ENCODE measurements around the gene MYO7A.

Gene MYO7A

GRCh38 chr11:77147668-77148321 lies 19.7 kb downstream of the MYO7A start:
- H3K18ac ChIP-seq (ENCODE audit: low read length), result peak overlapping the region; percentile 94
- H3K27me3 ChIP-seq (ENCODE audit: control insufficient read depth in 3 of 3, insufficient read depth in 3 of 3, low read depth in 1 of 3, low read length in 3 of 3), result peaks cover 0 to 50% (median 0%) of the 10 kb centered on the region in 3 experiments
- H3K36me3 ChIP-seq (replicated peaks in 1 of 2; ENCODE audit: control insufficient read depth in 2 of 2, insufficient read depth in 2 of 2, low read length in 2 of 2), result no peaks in the 10 kb centered on the region
- no CpG with 5 or more reads among the region's 47 CpGs for WGBS, 2 donors (ENCODE audit: extremely low coverage in 2 of 2, insufficient read length in 2 of 2, insufficient replicate concordance in 1 of 2)
- no peak overlapping the region for H3K14ac ChIP-seq (ENCODE audit: low read length)
- peak overlapping the region; percentile 24 for H2BK12ac ChIP-seq (ENCODE audit: low read length)
- H3K9me3 ChIP-seq (replicated peaks in 1 of 2; ENCODE audit: control insufficient read depth in 2 of 2, insufficient read depth in 1 of 2, low read depth in 1 of 2, low read length in 2 of 2), result no peaks in the 10 kb centered on the region
- peak overlapping the region; percentile 7 for H2AFZ ChIP-seq (ENCODE audit: low read length)
- H3K79me1 ChIP-seq (ENCODE audit: low read depth, low read length), result no peaks in the 10 kb centered on the region
- H4K8ac ChIP-seq (ENCODE audit: low read depth, low read length), result peak overlapping the region; percentile 89
- no peak overlapping the region for H2BK120ac ChIP-seq (ENCODE audit: low read depth, low read length)
- H3K4me3 ChIP-seq (ENCODE audit: low read length in 2 of 2), result peak overlapping the region in 1 of 2 donors; percentile 71
- peaks cover 4 to 8% of the 10 kb centered on the region in 2 donors for H3K4me1 ChIP-seq (ENCODE audit: control insufficient read depth in 2 of 2, insufficient read depth in 1 of 2, low read depth in 1 of 2, low read length in 2 of 2)
- peak overlapping the region; percentile 63 for H2BK15ac ChIP-seq (ENCODE audit: low read length)
- peak overlapping the region; percentile 25 for H3K23ac ChIP-seq (ENCODE audit: low read depth, low read length, poor library complexity)
- peak overlapping the region; percentile 54 for H3K4me2 ChIP-seq (ENCODE audit: insufficient read depth, low read length, poor library complexity, severe bottlenecking)
- DNase-seq (ENCODE audit: low spot score), result no peak
- H4K91ac ChIP-seq (ENCODE audit: low read depth, low read length, poor library complexity), result no peak overlapping the region
- H3K9ac ChIP-seq (ENCODE audit: low read depth, low read length, poor library complexity), result peak overlapping the region; percentile 82
- H2AK5ac ChIP-seq (ENCODE audit: low read depth, low read length), result peak overlapping the region; percentile 73
- H3K27ac ChIP-seq (replicated peaks; ENCODE audit: low read length), result no peak overlapping the region
- peak overlapping the region; percentile 38 for H3K4ac ChIP-seq (ENCODE audit: low read length)
- H2BK5ac ChIP-seq (ENCODE audit: low read length), result no peak overlapping the region

DNA sequence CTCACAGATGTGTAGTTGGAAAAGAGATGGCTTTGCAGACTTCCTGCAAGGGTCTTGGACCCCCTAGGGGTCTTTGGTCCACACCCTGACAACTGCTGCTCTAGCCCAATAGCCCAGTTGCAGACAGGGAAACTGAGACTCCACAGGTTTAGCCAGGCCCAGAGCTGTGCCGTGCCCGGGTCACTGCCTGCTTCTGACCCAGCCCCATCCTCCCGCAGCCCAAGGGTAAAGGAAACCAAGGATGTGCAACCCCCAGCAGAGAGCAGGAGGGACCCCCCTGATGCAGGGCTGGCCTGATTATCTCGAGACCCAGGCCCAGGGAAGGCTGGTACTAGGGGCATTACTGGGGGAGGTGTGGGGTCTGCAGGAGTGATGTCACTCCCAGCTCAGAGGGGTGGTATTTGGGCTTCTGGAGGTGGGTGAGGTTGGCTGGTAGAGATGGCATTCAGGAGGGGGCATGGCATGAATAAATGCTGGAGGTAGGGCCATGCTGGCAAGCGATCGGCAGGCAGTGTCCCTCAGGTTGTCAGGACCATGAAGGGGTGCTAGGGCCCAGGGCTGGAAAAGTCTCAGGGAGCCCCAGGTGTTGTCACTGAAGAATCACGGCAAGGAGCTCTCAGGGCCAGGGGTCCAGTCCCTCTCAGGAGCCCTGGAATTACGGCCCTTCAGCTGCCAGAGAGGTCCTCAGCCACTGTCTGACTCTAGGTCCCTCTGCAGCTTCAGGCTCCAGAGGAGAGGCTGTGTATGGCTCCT lies 21.1 kb downstream of the MYO7A start:
- no peak overlapping the region for H4K8ac ChIP-seq (ENCODE audit: low read depth, low read length)
- H3K36me3 ChIP-seq (replicated peaks in 1 of 2; ENCODE audit: control insufficient read depth in 2 of 2, insufficient read depth in 2 of 2, low read length in 2 of 2), result peaks cover 0 to 1% of the 10 kb centered on the region in 2 donors
- peak overlapping the region; percentile 48 for H2AK5ac ChIP-seq (ENCODE audit: low read depth, low read length)
- no peaks in the 10 kb centered on the region for H3K9me3 ChIP-seq (replicated peaks in 1 of 2; ENCODE audit: control insufficient read depth in 2 of 2, insufficient read depth in 1 of 2, low read depth in 1 of 2, low read length in 2 of 2)
- no peak for DNase-seq (ENCODE audit: low spot score)
- no peak overlapping the region for H4K91ac ChIP-seq (ENCODE audit: low read depth, low read length, poor library complexity)
- no CpG with 5 or more reads among the region's 8 CpGs for WGBS, 2 donors (ENCODE audit: extremely low coverage in 2 of 2, insufficient read length in 2 of 2, insufficient replicate concordance in 1 of 2)
- H2BK15ac ChIP-seq (ENCODE audit: low read length), result peak overlapping the region; percentile 91
- H2AFZ ChIP-seq (ENCODE audit: low read length), result no peak overlapping the region
- H3K27me3 ChIP-seq (ENCODE audit: control insufficient read depth in 3 of 3, insufficient read depth in 3 of 3, low read depth in 1 of 3, low read length in 3 of 3), result peaks cover 0 to 42% (median 0%) of the 10 kb centered on the region in 3 experiments
- H3K4me3 ChIP-seq (ENCODE audit: low read length in 2 of 2), result no peak overlapping the region
- no peak overlapping the region for H3K23ac ChIP-seq (ENCODE audit: low read depth, low read length, poor library complexity)
- H3K27ac ChIP-seq (replicated peaks; ENCODE audit: low read length), result no peak overlapping the region
- peak overlapping the region; percentile 92 for H2BK12ac ChIP-seq (ENCODE audit: low read length)
- H3K9ac ChIP-seq (ENCODE audit: low read depth, low read length, poor library complexity), result peak overlapping the region; percentile 30
- H3K79me1 ChIP-seq (ENCODE audit: low read depth, low read length), result no peaks in the 10 kb centered on the region
- H3K4me2 ChIP-seq (ENCODE audit: insufficient read depth, low read length, poor library complexity, severe bottlenecking), result no peak overlapping the region
- H3K4me1 ChIP-seq (ENCODE audit: control insufficient read depth in 2 of 2, insufficient read depth in 1 of 2, low read depth in 1 of 2, low read length in 2 of 2), result peaks cover 4 to 8% of the 10 kb centered on the region in 2 donors
- peak overlapping the region; percentile 79 for H3K18ac ChIP-seq (ENCODE audit: low read length)
- peak overlapping the region; percentile 38 for H2BK120ac ChIP-seq (ENCODE audit: low read depth, low read length)
- H3K14ac ChIP-seq (ENCODE audit: low read length), result no peak overlapping the region
- peak overlapping the region; percentile 93 for H2BK5ac ChIP-seq (ENCODE audit: low read length)
- no peak overlapping the region for H3K4ac ChIP-seq (ENCODE audit: low read length)

DNA sequence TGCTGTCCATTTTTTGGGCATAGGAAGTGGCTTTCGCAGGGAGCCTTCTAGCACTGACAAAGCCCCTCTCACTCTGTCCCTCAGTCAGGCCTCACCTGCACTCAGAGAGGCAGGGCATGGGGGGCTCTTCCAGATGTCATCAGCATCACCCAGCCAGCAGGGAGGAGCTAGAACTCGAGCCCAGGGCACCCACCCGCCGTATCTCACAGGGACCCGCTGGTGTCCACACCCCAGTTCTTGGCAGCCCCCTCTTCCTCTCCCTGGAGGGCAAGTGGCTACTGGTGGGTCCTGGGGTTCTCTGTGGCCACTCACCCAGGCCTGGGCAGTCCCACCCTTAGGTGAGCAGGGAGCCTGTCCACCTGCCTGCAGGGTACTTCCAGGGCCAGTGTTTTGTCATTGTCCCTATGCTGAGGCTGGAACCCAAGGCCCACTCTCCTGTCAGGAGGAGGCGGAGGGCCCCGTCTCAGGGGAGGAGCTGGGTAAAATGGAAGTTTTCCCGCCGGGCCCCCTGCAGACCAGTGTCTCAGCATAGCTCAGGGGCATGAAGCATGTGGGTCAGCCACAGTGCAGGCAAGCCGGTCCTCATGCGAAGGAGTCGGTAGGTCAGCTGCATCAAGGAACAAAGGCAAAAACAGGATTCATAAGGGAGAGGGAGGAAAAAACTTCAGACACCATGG lies 21.8 kb downstream of the MYO7A start:
- H3K36me3 ChIP-seq (replicated peaks in 1 of 2; ENCODE audit: control insufficient read depth in 2 of 2, insufficient read depth in 2 of 2, low read length in 2 of 2), result peaks cover 0 to 1% of the 10 kb centered on the region in 2 donors
- H2BK15ac ChIP-seq (ENCODE audit: low read length), result peak overlapping the region; percentile 91
- no peak overlapping the region for H3K4ac ChIP-seq (ENCODE audit: low read length)
- no peak overlapping the region for H3K23ac ChIP-seq (ENCODE audit: low read depth, low read length, poor library complexity)
- H3K79me1 ChIP-seq (ENCODE audit: low read depth, low read length), result no peaks in the 10 kb centered on the region
- peaks cover 4 to 9% of the 10 kb centered on the region in 2 donors for H3K4me1 ChIP-seq (ENCODE audit: control insufficient read depth in 2 of 2, insufficient read depth in 1 of 2, low read depth in 1 of 2, low read length in 2 of 2)
- peaks cover 0 to 36% (median 0%) of the 10 kb centered on the region in 3 experiments for H3K27me3 ChIP-seq (ENCODE audit: control insufficient read depth in 3 of 3, insufficient read depth in 3 of 3, low read depth in 1 of 3, low read length in 3 of 3)
- H4K8ac ChIP-seq (ENCODE audit: low read depth, low read length), result no peak overlapping the region
- peak overlapping the region; percentile 26 for H2AFZ ChIP-seq (ENCODE audit: low read length)
- H2BK5ac ChIP-seq (ENCODE audit: low read length), result peak overlapping the region; percentile 93
- H3K9ac ChIP-seq (ENCODE audit: low read depth, low read length, poor library complexity), result no peak overlapping the region
- H3K27ac ChIP-seq (replicated peaks; ENCODE audit: low read length), result no peak overlapping the region
- no CpG with 5 or more reads among the region's 12 CpGs for WGBS, 2 donors (ENCODE audit: extremely low coverage in 2 of 2, insufficient read length in 2 of 2, insufficient replicate concordance in 1 of 2)
- H4K91ac ChIP-seq (ENCODE audit: low read depth, low read length, poor library complexity), result no peak overlapping the region
- no peak overlapping the region for H3K4me3 ChIP-seq (ENCODE audit: low read length in 2 of 2)
- H3K18ac ChIP-seq (ENCODE audit: low read length), result peak overlapping the region; percentile 79
- no peak overlapping the region for H3K14ac ChIP-seq (ENCODE audit: low read length)
- no peak for DNase-seq (ENCODE audit: low spot score)
- no peak overlapping the region for H3K4me2 ChIP-seq (ENCODE audit: insufficient read depth, low read length, poor library complexity, severe bottlenecking)
- no peaks in the 10 kb centered on the region for H3K9me3 ChIP-seq (replicated peaks in 1 of 2; ENCODE audit: control insufficient read depth in 2 of 2, insufficient read depth in 1 of 2, low read depth in 1 of 2, low read length in 2 of 2)
- peak overlapping the region; percentile 66 for H2AK5ac ChIP-seq (ENCODE audit: low read depth, low read length)
- no peak overlapping the region for H2BK12ac ChIP-seq (ENCODE audit: low read length)
- peak overlapping the region; percentile 38 for H2BK120ac ChIP-seq (ENCODE audit: low read depth, low read length)
